Measurements from ENCODE around the gene ZNF775.

ZNF775 gene

DNA sequence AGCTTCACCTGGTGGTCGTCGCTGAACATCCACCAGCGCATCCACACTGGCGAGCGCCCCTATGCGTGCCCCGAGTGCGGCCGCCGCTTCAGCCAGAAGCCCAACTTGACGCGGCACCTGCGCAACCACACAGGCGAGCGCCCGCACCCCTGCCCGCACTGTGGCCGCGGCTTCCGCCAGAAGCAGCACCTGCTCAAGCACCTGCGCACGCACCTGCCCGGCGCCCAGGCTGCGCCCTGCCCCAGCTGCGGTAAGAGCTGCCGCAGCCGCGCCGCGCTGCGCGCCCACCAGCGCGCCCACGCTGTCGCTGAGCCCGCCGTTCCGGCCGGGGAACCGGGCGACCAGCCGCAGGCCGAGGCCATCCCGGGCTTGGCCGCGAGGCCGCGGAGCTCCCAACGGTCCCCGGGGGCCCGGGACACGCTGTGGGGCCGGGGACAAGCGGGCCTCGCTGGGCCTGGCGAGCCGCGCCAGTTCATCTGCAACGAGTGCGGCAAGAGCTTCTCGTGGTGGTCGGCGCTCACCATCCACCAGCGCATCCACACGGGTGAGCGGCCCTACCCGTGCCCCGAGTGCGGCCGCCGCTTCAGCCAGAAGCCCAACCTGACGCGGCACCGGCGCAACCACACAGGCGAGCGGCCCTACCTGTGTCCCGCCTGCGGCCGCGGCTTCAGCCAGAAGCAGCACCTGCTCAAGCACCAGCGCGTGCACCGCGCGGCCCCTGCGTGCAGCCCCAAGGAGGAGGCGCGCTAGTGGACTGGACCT lies 18.4 kb downstream of the ZNF775 start:
- intact Hi-C loops (cut with DNase I) = no loop called here

DNA sequence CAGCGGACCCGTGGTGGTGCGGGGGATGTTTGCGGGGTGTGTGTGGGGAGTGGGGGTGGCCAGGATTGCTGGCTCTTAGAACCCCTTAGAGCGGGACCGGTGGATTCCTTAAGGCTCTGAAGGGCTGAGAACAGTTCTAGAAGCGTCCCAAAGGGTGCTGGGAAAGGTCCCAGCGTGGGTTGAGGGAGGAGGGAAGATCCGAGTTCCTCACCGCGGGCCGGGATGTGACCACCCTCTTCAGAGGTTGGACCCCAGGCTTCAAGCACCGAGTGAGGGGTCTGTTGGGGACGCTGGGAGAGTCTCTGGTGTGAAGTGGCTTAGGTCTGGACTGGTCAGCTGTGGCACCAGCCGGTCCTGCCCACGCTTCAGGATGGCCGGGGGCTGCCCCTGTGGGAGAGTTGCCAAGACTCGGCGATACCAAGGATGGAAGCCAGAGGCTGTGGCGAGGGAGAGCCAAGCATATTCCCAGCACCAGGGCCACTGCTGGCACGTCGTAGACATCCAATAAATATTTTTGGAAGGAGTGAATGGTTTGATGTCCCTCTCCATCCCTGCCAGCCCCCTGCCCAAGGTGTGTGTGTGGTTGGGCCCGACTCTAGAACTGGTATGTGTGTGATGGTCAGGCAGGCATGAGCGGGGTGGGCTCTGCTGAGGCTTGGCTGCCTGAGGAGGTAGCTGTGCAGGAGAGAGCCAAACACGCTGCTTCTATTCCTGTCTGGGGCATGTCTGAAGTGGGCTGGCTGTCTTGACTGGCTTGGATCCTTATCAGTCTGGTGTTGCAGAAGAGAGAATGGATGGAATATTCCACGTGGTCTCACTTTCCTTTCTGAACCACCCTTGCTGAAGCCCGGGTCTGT lies 19.2 kb downstream of the ZNF775 start:
- intact Hi-C loops (cut with DNase I) = no loop called here
- DNase-seq = peak in 2 of 10 donors; percentile 75 to 80

More for the DNA sequence above, 18.4 kb downstream of the ZNF775 start:
- DNase-seq = peak in 2 of 10 donors; percentile 75 to 81

DNA sequence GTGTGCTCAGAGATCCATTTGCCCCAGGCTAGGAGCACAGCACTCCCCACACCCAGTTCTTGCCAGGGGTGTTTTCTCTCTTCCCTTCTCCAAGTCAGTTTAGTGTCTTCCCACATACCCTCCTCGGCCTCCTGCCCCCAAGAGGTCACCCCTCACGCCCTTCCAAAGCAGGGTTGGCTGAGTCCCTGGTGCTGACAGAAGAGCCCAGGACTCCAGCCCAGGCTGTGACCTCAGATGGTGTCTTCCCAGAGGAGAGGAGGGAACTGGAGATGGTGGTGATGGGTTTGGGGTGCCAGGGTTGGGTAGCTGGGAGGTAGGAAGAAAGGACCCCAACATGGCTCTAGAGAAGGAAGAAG lies 19.8 kb downstream of the ZNF775 start:
- DNase-seq = peak in 2 of 10 donors; percentile 42 to 43
- intact Hi-C loops (cut with DNase I) = no loop called here

DNA sequence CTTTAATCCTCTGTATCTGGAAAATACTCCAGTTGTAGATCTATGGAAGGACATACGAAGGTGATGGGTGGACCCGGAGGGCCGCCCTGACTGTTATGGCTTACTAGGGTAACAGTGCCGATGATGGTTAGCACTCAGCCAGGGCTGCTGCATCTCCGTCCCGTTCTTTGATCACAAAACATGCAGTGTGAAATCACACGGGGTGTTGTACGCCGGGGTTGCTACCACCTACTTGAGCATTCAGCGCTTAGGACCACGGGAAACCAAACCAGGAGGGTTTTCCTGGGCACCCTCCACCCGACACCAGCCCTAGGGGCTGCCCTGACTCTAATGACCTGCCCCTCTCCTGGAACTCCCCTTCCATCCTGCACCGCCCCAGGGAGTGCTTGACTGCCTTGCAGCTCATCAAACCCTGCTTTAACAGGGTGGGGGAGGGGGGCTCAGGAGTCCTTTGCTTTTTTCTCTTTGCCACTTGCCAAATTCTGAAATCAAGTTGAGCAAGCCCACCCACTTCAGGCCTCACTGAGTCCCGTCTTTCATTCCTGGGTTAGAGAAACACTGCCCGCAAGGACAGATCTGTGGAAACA lies 20.4 kb downstream of the ZNF775 start:
- intact Hi-C loops (cut with DNase I) = no loop called here
- DNase-seq = peak in 2 of 10 donors; percentile 73 to 78

DNA sequence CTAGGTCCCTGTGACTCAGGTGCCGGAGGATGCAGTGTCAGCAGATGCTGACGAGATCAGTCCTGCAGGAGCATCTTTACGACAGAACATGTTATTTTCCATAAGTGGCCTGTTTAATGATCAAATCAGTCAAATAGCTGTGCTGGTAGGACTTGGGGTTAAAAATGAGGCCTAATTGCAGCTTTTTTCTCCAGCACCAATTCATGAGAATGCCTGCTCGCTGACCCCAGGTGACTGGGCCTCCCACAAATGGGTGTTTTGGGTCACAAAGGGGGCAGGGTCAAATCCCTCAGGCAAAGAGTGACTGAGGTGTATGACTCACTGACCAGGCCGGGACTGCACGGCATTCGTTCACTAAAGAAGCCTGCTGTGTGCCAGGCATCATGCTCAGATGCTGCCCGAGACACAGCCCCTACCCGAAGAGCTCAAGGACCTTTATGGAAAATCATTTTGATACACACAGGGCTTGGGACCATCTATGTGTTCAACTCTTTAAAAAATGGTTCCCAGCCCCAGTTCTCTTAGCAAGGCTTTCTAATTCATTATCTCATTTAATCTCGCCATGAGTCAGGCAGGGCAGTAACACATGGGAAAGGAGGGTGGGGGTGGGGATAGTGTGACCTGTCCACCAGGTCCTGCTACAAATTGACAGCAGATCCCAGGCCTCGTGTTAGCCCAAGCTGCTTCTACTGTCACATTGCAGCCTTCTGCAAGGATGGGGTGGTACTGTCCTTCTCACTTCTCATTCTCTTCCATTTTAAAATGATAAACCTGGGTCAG lies 21.1 kb downstream of the ZNF775 start:
- intact Hi-C loops (cut with DNase I) = no loop called here
- peak in 2 of 10 donors; percentile 31 to 55 for DNase-seq

DNA sequence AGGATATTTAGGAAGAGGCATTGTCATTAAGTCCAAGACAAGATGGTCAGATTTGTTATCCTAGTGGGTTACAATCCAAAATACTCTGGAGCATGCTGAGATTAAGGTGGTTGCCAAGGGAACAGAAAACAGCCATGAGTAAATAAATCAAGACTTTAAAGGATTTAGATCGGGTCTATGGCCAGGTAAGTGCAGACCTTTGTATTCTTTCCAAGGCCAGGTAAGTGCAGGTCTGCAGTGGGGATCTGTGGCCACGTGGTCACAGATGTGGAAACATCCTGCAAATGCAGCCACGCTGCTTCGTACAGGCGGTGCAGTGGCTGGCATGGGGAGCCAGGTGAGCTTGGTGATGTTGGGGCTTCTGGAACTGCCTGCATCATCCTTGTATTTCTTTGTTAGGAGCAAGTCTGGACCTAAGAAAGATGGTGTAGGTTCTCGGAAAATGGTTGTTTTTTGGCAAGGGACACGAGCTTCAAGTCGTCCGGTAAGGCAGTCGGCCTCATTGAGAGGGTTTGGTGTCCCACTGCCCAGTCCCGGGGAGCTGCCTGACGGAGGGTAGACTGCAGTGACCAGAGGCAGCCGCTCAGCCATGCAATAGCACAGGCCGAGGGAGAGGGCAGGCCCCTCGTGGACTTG lies 21.8 kb downstream of the ZNF775 start:
- intact Hi-C loops (cut with DNase I) = no loop called here
- DNase-seq = peak in 2 of 10 donors; percentile 22 to 32

DNA sequence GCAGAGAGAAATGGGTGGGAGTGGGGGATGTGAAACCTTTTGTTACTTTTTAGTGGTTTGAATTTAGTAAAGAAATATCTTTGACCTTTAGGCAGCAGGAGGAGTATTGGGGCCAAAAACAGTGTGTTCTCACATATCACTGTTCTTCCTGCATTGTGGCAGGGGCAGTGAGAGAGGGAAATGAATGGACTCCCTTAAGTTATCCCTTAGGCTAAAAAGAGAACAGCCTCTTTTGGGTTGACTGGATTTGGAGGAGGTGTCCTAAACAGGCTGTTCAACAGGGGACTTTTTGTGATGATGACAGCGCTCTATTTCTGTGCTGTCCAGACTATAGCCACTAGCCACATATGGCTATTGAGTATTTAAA lies 22.3 kb downstream of the ZNF775 start:
- intact Hi-C loops (cut with DNase I) = no loop called here
- DNase-seq = peak in 1 of 10 donors; percentile 44

DNA sequence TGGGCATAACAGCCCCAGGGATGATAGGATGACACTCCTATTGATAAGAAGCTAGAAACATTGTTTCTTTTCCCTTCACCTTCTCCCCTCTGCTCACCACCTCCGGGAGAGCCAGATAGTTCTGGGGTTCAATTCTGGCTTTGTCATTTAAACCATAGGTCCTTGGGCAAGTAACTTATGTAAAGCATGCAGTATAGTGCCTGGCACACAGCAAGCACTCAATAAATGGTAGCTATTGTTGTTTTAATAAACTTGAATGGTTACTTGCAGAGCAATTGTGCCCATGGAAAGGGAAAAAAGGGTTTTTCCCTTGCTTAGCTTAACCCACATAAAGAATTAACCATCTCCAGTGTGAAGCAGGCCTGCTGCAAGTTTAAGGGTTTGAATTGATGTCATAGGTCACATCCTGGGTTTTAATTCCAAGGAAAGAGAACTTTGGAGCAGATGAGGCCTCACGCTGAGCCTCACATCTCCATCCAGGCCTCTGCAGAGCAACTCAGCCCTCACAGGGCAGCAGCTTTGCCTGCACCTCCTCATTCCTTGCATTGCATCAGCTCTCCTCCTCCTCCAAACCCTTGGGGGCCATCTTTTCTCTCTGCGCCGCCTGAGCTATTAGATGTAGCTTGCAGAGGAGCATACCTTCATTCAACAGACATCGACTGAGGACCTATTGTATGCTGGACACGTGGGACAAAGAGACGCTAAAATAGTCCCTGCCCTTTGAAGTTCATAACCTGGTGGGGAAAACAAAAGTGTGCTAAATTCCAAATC lies 22.9 kb downstream of the ZNF775 start:
- intact Hi-C loops (cut with DNase I) = no loop called here
- peak in 1 of 10 donors; percentile 28 for DNase-seq

DNA sequence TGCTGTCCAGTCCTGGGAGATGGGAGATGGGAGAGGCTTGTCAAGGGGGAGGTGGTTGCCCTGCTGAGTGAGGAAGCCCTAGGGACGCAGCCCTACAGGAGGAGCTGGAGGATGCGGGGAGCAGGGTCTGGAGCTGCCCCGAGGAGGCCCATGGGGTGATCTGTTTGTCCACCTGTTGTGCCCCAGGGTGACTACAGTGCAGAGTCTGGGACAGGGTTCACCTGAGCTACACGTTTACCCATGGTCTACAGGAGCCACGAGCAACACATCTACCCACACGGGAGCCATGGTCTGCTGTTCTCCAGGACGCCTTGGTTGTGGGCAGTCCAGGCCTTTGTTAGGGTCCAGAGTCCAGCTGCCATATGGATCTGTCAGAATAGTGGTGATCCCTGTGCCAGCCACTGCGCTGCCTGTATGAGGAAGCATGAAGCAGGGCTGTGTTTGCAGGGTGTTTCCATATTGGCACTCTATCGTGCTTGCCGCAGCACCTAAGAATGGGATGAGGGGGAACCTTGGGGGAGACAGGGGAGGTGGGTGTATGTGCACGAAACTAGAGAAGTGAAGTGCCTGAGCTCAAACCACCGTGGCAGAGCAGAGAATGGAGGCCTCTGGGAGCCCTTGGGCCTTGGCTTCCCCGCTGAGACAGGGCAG lies 23.7 kb downstream of the ZNF775 start:
- peak in 2 of 10 donors; percentile 44 to 70 for DNase-seq
- intact Hi-C loops (cut with DNase I) = no loop called here

DNA sequence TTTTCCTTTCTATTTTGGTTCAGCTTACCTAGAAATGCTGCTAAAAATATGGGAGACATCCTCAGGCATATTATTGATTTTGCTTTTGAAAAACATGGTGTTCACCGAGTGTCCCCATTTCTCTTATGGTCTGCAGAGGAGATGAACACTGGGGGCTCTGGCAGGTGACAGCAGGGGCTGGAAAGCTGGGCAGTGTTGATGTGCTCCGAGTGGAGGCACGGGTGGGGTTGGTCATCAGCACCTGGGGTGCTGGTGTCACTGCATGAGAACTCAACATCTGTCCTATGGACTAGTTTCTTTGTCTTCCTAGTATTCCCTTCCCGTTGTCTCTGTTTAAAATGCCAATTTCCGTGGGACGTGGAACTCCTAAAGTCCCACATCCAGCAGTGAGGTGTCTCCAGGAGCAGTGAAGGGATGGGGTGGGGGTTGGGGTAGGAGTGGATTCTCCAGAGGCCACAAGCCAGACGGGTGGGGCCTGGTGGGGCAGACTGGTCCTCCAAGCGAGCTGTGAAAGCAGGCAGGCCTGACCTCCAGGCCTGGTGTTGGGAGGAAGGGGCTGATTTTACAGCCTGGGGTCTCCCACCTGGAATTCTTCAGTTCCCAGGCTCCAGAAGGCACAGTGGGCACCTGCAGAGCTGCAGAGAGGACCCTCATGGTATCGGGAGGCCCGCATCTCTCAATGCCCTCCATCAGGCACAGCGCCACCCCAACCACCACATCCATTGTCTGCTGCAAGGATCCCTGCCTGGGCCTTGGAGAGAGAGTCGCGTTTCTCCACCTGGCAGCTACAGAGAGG lies 24.4 kb downstream of the ZNF775 start:
- peak in 1 of 10 donors; percentile 61 for DNase-seq
- intact Hi-C loops (cut with DNase I) = no loop called here

DNA sequence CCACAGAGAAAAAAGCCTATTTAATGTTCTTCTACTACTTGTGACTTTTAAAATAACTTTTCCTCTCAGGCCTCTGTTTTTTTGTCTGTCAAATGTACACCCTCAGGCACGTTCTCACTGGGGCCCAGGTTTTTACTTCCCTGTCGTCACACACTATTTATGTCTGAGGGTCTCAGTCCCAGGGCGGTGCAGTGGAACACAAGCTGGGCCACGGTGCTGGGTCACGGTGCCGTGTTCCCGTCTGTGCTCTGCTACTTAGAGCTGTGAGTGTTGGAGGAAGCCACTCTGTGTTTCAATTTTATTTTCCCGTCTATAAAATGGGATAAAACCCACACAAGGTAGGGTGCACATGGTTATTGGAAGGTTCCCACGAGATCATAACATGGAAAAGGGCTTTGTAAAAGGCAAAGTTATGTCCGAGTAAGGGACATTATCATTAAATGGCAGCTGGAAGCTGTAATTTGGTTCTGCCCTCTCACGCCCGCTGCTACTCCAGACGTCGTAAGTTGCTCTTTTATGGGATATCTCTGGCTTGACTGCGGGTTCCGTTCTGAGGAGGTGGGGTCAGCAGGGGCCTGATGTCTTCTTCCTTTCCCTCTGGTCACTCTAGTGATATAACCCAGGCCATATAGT lies 25.2 kb downstream of the ZNF775 start:
- intact Hi-C loops (cut with DNase I) = no loop called here

DNA sequence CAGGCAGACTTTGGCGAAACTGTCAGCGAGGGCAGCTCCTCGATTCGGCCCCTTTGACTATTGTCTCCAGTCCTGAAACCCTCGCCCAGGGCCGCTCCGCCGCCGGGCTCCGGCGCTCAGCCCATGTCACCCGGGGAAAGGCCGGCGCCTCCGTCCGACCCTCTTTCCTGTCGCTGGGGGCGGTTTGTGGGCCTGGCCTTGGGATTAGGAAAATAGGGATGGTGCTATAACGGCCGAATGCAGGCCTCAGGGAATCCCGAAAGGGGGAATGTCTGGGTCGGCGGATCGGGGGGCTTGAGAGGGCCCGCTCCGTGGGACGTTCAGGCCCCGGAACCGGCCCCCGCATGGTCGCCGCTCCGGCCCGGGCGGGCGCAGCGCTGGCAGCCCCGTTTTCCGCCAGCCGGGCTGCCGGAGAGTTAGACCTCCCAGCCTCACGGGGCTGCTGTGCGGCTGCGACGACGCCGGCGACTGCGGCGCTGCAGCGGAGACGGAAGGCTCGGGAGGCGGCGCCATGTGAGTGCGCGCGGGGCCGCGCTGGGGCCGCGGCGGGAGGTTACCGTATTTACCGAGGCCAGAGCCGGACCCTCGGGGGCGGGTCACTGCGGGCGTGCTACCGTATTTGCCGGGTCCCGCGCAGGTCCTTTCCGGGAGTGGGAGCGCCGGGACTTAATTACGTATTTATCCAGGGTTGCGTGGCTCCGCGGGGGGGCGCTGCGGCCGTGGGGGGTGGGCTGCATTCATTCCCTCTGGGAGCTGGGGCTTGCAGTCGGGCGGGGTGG lies 25.9 kb downstream of the ZNF775 start:
- intact Hi-C loops (cut with DNase I) = no loop called here
- peak; percentile 77 to 98 (median 90) for DNase-seq

More for the DNA sequence above, 25.2 kb downstream of the ZNF775 start:
- peak in 1 of 10 donors; percentile 67 for DNase-seq

DNA sequence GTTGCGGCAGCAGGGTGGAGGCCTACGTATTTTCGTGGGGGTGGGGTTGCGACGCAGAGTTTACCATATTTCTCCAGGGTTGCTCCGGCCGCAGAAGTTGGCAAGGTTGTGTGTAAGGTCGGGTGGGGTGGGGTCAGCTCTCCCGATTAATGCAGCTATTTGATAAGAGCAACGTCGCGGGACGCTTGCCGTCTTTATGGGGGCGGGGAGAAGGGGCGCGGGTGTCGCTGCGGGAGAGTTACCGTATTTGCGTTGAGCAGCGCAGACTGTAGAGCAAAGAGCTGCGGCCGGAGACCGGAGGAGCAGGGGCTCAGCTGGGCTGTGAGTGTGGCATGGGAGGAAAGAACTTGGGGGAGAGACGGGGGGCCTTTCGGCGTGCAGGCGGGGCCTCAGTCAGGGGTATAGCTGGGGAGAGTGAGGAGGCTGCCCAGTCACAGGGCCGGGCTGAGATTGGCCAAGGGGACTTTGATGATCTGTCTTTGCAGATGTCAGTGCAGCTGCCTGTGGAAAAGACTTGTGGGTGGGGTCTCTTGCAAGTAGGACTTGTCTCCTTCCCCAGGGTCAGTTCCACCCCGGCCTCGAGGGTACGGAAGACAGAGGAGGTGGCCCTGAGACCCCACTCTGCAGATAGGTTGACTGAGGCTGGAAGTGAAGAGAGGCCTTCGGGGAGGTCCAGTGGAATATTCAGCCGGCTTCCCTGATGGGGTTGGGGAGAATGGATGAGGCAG lies 26.6 kb downstream of the ZNF775 start:
- intact Hi-C loops (cut with DNase I) = no loop called here
- peak in 7 of 10 donors; percentile 38 to 86 (median 46) for DNase-seq

DNA sequence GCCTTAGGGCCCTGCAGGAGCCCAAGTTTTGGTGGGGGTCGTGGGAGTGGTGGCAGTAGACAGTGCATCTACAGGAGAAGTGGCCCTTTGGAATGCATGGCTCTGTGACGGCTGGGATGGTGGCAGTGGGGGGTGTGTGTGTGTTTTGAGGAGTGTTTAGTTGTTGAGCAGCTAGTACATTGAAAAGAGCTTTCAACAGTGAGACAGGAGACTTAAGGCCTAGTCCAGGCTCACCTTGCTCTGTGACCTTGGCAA lies 27.1 kb downstream of the ZNF775 start:
- DNase-seq = peak in 1 of 10 donors; percentile 80
- intact Hi-C loops (cut with DNase I) = no loop called here

DNA sequence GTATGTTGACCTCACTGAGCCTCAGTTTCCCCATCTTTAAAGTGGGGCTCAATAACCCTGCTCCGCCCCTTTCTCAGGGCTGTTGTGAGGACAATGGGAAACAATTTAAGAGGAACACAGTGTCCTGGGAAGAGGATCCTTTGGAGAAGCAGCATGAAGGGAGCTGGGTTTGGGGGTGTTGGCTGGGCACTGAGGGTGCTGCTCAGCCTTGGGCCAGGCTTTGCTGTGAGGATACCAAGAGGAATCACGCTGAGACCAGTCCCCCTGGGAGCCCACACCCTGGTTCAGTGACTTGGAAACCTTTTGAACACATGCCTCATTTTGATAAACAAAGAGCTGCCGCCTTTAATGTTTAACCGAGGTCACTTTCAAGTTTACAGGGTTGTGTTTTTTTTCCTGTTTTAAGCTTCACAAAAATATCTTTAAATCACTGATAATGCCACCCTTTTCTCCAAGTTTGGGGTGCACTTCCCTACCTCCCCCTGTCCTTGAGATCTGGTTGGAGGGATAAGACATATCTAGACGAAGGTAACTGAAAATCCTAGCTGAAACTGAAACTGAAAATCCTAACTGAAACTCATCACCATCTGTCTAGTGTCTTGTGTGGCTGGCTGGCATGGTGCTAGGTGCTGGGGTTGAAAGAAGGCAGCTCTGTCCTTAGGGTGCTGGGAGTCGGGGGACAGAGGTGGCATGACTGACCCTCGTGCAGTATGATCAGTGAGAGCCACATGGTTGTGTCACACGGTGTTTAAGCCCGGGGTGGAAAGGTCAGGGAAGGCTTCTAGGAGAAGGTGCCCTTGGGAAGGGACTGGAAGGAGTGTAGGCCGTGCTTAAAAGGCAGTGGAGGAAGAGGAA lies 27.7 kb downstream of the ZNF775 start:
- DNase-seq = peak in 1 of 10 donors; percentile 47
- intact Hi-C loops (cut with DNase I) = no loop called here

All from posterior cingulate gyrus (tissue), 11 donors.